CD4-positive, alpha-beta T cell (primary cell): Measurements from ENCODE around the gene ESYT2. TPM values are rescaled to one million over a fixed set of nuclear protein-coding genes. Genes with fewer than 3 reads are reported as not detected.

Experiments used
- ATAC-seq: fragments of 200-7000 bp; cut with Tn5 transposase; one replicate; pipeline ENCODE4 v1.10.0; 2022; ENCODE audit warnings: mild to moderate bottlenecking; ENCODE audit not compliant: poor library complexity
- CTCF ChIA-PET: fragments of 350-600 bp; sonication (Branson Sonifier 250); formaldehyde crosslinking; loops from one replicate; lab custom pipeline; 2021; ENCODE audit warnings: antibody characterized with exemption, inconsistent platforms; lab: Charles Lee
- POLR2A ChIA-PET: fragments of 350-600 bp; sonication (Branson Sonifier 250); formaldehyde crosslinking; loops from one replicate; lab custom pipeline; 2021; ENCODE audit warnings: antibody characterized with exemption, inconsistent platforms; lab: Charles Lee
- DNase-seq, 14 experiments: peaks; one replicate each; pipeline ENCODE4 v3.0.0-alpha.2; 2013 to 2020; ENCODE audit warnings: mixed read lengths in 2 of 14
- H3K27ac ChIP-seq, 2 donors: one replicate each; pipeline versions ENCODE4 v1.5.1 to v1.7.0; 2013; ENCODE audit warnings: low read length in 2 of 2, low read depth in 1 of 2, mild to moderate bottlenecking in 1 of 2
- H3K27me3 ChIP-seq, 2 experiments: 1 replicate in 1 of 2; 2 replicates in 1 of 2; pipeline versions ENCODE4 v1.6.1 to v1.7.0; 2013; ENCODE audit warnings: low read length in 2 of 2, control low read depth in 1 of 2, mild to moderate bottlenecking in 1 of 2, moderate library complexity in 1 of 2; ENCODE audit not compliant: insufficient read depth in 2 of 2, control insufficient read depth in 1 of 2
- H3K36me3 ChIP-seq: one replicate; pipeline ENCODE4 v1.6.1; 2013; ENCODE audit warnings: low read length, control low read depth; ENCODE audit not compliant: insufficient read depth
- H3K4me1 ChIP-seq: one replicate; pipeline ENCODE4 v1.6.1; 2013; ENCODE audit warnings: low read length, control low read depth; ENCODE audit not compliant: insufficient read depth
- H3K4me3 ChIP-seq: one replicate; pipeline ENCODE4 v1.5.1; 2013; ENCODE audit warnings: mild to moderate bottlenecking, low read length, moderate library complexity
- H3K9me3 ChIP-seq, 2 experiments: 1 replicate in 1 of 2; 2 replicates in 1 of 2; pipeline versions ENCODE4 v1.6.1 to v1.7.0; 2013; ENCODE audit warnings: low read length in 2 of 2, mild to moderate bottlenecking in 2 of 2, control low read depth in 1 of 2, moderate library complexity in 1 of 2; ENCODE audit not compliant: control insufficient read depth in 1 of 2, insufficient read depth in 1 of 2
- H3K27ac Mint-ChIP-seq: one replicate; pipeline ENCODE4 v1.8.0; 2020; ENCODE audit warnings: mixed read lengths
- H3K27me3 Mint-ChIP-seq: one replicate; pipeline ENCODE4 v1.8.0; 2021; ENCODE audit warnings: mixed read lengths
- H3K36me3 Mint-ChIP-seq: one replicate; pipeline ENCODE4 v1.8.0; 2021; ENCODE audit warnings: low read depth, mixed read lengths
- H3K4me1 Mint-ChIP-seq: one replicate; pipeline ENCODE4 v1.8.0; 2021; ENCODE audit warnings: low read depth, mixed read lengths
- H3K4me3 Mint-ChIP-seq: one replicate; pipeline ENCODE4 v1.8.0; 2020; ENCODE audit warnings: mild to moderate bottlenecking, mixed read lengths
- H3K9me3 Mint-ChIP-seq: one replicate; pipeline ENCODE4 v1.8.0; 2020; ENCODE audit warnings: mixed read lengths
- CTCF ChIP-seq: fragments of 200-600 bp; IDR thresholded peaks from one replicate; pipeline ENCODE4 v1.8.0; 2022; ENCODE audit warnings: antibody characterized with exemption, mild to moderate bottlenecking
- intact Hi-C, 2 experiments: fragments of 100-400 bp; cut with DNase I in 1 of 2; cut with micrococcal nuclease in 1 of 2; formaldehyde crosslinking; loops; one replicate each; pipeline versions ENCODE4 v1.15.1 to v1.9.0; 2023 to 2025; cut with DNase I, micrococcal nuclease
- total RNA-seq, 174 experiments: library from RNA in 2 of 174; stranded (reverse) in 2 of 174; gene quantifications; one replicate each; pipeline ENCODE4 v1.2.3 and lab custom pipeline; 2021 to 2026

Gene ESYT2
- total RNA-seq, 2 experiments from 2014 or later, result 106 to 112 TPM

- no peaks in the 10 kb centered on the region for H3K27me3 Mint-ChIP-seq
- intact Hi-C loops, result no loop called here
- H3K9me3 Mint-ChIP-seq, result peaks cover 2% of the 10 kb centered on the region
- no peak for ATAC-seq
- ChIA-PET POLR2A (no interaction called here), CTCF (no interaction called here)
- no peaks in the 10 kb centered on the region for H3K4me1 ChIP-seq
- DNase-seq, result peak in 1 of 14 experiments; percentile 15
- no peak overlapping the region for H3K4me3 Mint-ChIP-seq
- H3K27me3 ChIP-seq, result no peaks in the 10 kb centered on the region
- H3K36me3 ChIP-seq, result peaks cover under 1% of the 10 kb centered on the region
- no peak overlapping the region for H3K27ac ChIP-seq
- H3K36me3 Mint-ChIP-seq, result peaks cover 6% of the 10 kb centered on the region
- TF ChIP-seq CTCF, result no peak
- peak overlapping the region; percentile 6 for H3K27ac Mint-ChIP-seq
- H3K9me3 ChIP-seq, result peaks cover 0 to 15% of the 10 kb centered on the region in 2 experiments
- no peak overlapping the region for H3K4me3 ChIP-seq
- peaks cover 2% of the 10 kb centered on the region for H3K4me1 Mint-ChIP-seq
These were observed 104.4 kb downstream of the ESYT2 start for GRCh38 chr7:158724658-158725505.

GRCh38 chr7:158723714-158724385 lies 105.5 kb downstream of the ESYT2 start:
- Histone ChIP-seq H3K27ac (no peak overlapping the region), H3K4me3 (no peak overlapping the region), H3K4me1 (no peaks in the 10 kb centered on the region), H3K27me3 (no peaks in the 10 kb centered on the region), H3K9me3 (peaks cover 0 to 15% of the 10 kb centered on the region in 2 experiments), H3K36me3 (no peaks in the 10 kb centered on the region)
- ChIA-PET POLR2A (no interaction called here), CTCF (interaction anchor here (0.6 kb wide), 1 partner anchor 166 kb away, joined by 3 read pairs; no protein-coding TSS in a partner anchor)
- ATAC-seq (no peak), DNase-seq (peak in 1 of 14 experiments; percentile 12)
- Mint-ChIP-seq H3K36me3 (peaks cover 4% of the 10 kb centered on the region), H3K4me3 (no peak overlapping the region), H3K27me3 (no peaks in the 10 kb centered on the region), H3K4me1 (no peaks in the 10 kb centered on the region), H3K9me3 (peaks cover 2% of the 10 kb centered on the region), H3K27ac (peak overlapping the region; percentile 6)
- intact Hi-C loops, result no loop called here
- no peak for TF ChIP-seq CTCF

GRCh38 chr7:158723266-158723665 lies 106.0 kb downstream of the ESYT2 start:
- H3K9me3 Mint-ChIP-seq, result peaks cover 2% of the 10 kb centered on the region
- H3K4me1 Mint-ChIP-seq, result no peaks in the 10 kb centered on the region
- H3K4me3 Mint-ChIP-seq, result no peak overlapping the region
- DNase-seq (no peak), ATAC-seq (no peak)
- Histone ChIP-seq H3K4me1 (no peaks in the 10 kb centered on the region), H3K27me3 (no peaks in the 10 kb centered on the region), H3K27ac (no peak overlapping the region), H3K36me3 (no peaks in the 10 kb centered on the region), H3K4me3 (no peak overlapping the region), H3K9me3 (peaks cover 0 to 15% of the 10 kb centered on the region in 2 experiments)
- intact Hi-C loops, result no loop called here
- peaks cover 4% of the 10 kb centered on the region for H3K36me3 Mint-ChIP-seq
- no peak overlapping the region for H3K27ac Mint-ChIP-seq
- POLR2A ChIA-PET, result no interaction called here
- H3K27me3 Mint-ChIP-seq, result no peaks in the 10 kb centered on the region
- TF ChIP-seq CTCF, result no peak
- CTCF ChIA-PET, result interaction anchor here (0.6 kb wide), 1 partner anchor 166 kb away, joined by 3 read pairs; no protein-coding TSS in a partner anchor
